Stimulated activated CD4-positive, alpha-beta T cell treated with anti-CD3 and anti-CD28 coated beads, Interleukin-2, amount 100 ng/mL, for 24 hours (primary cell): ENCODE results near the gene DCUN1D2.

Experiments
- DNase-seq, 2 donors: peaks; one replicate each; pipeline ENCODE4 v3.0.0-alpha.2; 2020

Gene DCUN1D2

DNA sequence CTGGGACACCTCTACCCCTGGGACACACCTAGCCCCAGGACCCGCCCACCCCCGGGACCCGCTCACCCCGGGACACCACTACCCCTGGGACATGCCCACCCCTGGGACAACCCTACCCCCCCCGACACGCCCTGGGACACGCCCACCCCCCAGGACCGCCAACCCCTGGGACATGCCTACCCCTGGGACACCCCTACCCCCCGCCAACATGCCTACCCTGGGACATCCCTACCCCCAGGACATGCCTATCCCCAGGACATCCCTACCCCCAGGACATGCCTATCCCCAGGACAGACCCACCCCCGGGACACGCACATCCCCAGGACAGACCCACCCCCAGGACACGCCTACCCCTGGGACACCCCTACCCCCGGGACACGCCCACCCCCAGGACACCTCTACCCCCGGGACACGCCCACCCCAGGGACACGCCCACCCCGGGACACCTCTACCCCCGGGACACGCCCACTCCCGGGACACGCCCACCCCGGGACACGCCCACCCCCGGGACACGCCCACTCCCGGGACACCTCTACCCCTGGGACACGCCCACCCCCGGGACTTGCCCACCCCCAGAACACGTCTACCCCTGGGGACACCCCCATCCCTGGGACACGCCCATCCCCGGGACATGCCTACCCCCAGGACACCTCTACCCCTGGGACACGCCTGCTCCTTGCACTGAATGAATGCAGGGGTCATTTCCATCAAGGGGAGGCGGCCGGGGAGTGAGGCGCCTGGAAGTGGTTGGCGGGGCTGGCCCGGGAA is 69.5 kb downstream of the DCUN1D2 start:
- peak in 1 of 2 donors; percentile 5 for DNase-seq

DNA sequence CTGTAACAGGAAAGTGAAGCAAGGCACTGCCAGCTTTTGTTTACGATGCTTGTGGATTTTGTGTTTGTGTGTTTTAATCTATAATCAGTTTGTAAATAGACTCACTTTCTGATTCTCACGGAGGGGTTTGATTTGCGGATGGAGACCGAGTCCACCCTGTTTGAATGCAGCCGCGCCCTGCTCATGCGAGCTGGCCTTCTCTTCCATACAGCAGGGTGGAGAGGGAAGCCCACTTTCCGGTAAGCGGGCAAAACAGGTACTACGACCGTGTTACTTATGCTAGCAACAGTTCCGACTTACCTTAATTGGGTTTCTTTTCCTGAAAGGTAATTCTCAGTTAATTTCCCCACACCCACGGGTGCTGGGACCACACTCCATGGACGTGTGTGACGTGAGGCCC is 70.3 kb downstream of the DCUN1D2 start:
- DNase-seq: no peak

DNA sequence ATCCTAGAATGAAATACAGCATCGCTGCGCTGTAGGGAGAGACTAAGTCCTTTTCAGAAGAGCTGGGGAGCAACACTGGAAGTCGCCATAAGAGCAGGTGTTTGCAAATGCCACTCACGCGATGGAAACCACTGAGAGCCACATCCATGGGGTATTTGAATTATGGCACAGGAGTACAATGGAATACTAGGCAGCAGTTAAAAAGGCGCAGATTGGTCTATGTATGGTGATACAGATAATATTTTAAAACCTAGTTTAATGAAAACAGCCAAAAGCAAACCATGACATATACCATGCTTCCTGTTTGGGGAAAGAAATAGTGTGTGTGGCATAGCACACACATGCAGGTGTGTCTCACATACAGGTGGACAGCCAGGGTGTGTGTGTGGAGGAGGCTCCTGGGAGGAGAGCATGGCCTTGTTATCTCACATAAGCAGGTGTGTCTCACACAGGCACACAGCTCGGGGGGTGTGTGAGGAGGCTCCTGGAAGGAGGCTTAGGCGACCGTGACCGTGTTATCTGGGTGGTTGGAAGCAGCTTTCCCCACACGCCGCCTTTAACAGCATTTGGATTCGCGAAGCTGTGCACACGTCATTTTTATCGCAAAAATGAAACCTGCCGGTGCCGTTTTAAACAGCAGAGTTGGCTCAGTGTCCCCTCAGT is 70.8 kb downstream of the DCUN1D2 start:
- no peak for DNase-seq

DNA sequence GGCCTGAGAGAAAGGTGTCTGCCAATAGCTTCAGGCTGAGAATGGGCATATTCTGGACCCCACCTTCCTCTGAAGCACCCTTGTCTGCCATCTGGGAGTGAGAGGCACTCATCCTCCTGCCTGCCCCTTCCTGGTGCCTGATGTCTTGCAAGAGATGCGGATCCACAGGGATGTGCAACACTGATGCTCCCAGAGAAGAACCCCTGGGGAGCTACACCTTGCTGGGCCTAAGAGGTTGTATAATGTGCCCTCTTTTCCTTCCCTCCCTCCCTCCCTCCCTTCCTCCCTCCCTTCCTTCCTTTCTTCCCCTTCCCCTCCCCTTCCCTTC is 71.8 kb downstream of the DCUN1D2 start:
- DNase-seq: no peak

DNA sequence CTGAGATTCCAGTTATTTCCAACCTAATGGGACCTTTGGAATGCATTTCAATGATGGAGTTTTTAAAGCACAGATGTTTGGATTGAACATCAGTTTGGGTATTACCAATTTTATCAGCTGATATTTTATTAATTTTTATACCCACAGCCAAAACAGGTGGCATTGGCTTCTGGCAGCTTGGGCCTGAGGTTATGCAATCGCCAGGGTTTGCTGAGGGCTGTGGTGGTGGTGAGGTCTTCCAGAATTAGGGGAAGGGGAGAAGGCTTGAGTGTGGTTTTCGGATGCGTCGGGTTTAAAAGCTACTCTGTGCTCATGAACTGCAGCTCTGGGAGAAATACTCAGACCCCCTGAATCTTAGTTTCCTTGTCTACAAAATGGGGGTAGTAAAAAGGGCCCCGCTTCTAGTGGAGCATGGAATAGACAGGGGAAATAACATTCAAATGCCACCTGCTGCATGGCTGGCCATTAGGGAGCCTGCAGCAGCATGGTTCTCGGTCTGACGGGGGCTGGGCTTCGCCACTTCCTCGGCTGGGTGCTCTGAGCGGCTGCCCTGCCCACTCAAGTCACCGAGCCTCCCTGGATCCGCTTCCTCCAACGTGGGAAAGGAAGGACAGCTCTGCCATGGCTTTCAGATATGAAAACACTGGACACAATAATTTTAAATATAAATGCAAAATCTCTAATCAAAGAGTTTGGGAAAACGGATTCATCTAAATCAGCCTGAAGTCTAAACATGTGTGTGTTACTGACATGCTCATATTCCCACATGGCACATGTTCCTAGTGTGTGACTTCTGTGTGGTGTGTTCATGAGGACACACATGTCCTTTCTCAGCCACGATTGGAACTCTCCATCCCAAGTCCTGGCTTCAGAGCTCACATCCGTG is 72.4 kb downstream of the DCUN1D2 start:
- no peak for DNase-seq

DNA sequence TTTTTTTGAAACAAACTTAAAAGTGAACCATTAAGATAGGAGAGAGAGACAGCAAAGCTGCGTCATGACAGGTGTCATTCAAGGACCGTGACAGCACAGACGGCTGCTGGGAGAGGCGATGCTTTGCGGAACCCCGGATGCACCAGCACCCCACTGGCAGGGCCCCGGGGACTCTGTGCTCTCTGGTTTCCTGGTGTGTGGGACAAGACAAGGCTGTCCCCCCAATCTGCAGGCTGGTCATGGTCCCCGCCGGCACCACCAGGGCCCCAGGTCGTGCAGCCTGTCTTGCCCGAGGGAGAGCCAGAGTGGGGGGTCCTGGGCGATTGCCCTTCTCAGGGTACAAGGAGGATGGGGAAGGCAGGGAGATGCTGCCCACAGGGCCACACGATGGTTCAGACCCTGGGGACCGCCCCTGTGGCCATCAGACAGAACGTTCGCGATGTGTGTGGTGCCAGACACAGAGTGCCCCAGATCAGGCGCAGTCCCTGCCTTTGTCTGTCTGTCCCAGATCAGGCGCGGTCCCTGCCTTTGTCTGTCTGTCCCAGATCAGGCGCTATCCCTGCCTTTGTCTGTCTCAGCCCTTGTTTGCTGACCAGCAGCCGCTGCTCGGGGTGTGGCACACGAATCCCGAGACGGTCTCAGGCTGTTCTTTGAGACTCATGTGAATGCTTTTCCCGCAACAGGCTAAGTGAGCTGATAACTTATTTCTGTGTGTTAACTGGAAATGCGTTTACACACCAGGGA is 73.3 kb downstream of the DCUN1D2 start:
- no peak for DNase-seq

DNA sequence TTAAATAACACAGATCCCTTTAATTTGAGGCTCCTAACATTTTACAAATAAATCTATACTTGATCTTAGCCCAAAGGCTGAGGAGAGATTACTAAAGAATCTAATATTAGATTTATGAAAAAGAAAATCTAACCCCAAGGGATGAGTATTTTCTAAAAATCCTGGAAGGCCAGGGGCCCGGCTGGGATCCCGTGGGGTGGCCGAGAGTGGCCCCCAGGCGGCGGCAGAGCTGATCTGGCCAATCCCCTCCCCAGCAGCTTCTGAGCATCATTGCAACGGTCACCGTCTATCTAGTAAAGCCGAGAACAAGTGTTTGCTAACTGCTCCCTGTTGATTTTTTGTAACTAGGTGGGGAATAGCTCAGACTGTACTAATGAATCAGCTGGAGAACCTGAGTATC is 74.7 kb downstream of the DCUN1D2 start:
- no peak for DNase-seq

DNA sequence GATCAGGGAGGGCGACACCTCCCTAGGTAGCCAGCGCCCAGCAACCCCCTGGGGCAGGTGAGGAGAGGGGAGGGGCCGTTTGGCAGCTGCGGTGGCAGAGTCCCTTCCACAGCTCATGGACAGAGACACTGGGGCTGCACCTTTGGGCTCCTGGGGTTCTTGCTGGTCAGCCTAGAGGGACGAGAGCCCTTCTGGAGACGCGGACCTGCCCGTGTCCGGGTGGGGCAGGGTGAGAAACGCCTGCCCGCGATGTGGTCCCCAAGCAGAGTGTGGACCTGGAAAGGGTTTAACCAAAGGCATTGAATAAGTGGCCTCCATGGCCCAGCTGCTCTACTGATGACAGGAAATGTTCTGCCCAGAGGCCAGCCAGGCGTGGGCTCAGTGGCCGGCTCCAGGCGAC is 75.5 kb downstream of the DCUN1D2 start:
- DNase-seq: no peak

DNA sequence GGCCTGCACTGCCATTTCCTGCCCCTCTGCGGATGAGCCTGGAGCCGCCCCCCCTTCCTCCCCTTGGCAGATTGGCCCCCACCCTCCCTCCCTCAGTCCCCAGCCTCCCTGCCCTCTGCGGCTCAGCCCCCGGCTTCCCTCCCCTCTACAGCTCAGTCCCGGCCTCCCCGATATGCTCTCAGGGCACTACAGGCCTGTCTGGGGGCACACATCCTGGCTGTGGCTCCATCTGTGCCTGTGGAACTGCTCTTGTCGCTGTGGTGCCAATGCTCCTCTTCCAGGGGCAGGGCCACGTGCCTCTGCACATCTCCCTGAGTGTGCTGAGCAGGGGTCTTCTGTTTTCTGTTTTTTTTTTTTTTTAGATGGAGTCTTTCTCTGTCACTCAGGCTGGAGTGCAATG is 76.2 kb downstream of the DCUN1D2 start:
- no peak for DNase-seq

DNA sequence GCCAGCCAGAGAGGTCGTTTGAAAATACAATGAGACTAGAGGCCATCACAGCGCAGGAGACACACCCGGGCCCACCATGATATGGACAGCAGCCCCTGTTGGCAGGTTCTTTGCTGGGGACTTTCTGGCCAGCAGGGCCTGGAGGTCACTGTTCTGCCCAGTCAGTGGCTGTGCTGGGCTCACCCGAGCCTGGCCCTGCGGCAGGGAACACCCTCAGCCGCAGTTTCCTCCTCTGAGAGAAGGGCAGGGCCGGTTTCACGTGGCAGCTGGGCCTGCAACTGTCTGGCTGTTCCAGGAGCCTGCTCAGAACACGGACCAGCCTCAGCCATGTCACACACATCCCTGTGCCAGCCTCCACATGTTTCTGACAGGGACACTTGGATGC is 76.6 kb downstream of the DCUN1D2 start:
- no peak for DNase-seq

DNA sequence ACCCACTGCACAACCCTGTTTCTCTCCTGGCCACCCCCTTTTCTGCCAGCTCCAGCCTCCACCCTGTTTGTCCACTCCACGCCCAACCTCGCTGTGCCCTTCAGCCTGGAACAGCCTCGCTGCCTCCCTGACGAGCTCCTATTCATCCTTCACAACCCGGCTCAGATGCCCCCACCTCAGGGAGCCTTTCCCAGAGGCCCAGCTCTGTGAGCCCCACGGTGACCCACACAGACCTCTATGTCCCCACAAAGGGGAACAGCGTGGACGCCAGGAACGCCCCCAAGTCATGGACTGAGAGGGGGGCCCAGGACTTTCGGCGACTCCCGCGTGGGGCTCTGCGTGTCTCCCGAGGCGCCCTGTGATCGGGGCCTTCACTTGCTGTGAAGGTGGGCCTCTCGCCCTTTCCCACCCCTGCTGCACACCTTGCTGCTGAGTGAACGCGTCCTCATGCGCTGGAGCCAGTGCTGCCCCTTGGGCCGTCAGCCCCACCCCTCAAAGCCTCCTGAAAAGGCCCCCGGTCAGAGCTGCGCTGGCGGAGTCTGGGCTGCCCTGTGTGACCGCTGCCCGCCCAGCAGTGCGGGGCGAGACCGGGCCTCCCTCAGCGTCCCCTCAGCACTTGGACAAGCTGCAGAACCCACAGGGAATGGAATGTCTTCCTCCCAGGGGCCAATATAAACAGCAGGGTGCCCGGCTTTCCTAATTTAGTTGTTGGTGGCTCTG is 77.2 kb downstream of the DCUN1D2 start:
- no peak for DNase-seq

DNA sequence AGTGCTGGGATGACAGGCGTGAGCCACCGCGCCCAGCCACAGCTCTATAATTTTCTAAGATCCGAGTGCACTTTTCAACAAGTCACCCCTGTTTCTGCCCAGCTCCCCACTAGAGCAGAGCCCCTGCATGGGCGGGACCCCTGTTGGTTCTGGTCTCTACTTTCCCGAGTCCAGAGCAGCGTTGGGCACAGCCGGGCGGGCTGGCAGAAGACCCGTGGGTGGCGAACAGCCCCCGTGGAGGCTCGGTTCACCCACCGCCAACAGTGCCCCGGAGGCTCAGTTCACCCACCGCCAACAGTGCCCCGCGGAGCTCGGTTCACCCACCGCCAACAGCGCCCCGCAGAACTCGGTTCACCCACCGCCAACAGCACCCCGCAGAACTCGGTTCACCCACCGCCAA is 78.1 kb downstream of the DCUN1D2 start:
- no peak for DNase-seq

DNA sequence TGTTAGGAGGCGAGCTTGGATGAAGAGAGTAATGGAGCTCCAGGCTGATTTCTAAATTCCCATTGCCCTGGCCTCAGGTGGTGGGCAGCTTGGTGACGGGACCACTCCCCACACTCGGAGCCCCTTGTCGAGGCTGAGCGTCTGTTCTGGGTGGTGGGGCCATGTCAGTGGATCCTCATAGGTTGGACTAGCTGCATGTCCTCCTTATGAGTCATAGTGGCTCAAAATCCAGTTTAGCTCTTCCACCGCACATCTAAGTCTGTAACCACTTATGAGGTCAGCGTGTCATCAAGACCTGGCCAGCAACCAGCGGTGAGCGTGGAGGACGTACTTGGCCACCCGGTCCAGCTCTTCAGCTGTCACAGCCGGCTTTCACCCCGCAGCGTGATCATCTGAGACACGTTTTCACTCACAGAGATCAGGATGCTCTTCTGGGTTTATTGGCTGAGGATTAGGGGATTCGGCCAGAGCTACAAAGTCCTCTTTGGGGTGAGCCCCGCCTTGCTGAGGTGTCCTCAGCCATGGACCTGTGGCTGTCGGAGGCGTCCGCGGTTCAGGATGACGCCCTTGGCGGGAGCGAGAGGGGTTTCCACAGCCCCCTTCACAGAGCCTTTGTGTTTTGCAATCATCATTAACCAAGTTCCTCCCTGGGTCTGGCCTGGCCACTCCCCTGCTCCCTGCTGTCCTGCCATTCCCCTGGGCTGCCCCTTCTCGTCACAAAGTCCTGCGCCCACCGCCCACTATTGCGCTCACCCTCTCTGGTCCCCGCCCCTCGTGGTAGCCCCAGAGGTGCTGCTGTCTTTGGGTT is 79.1 kb downstream of the DCUN1D2 start:
- DNase-seq: no peak

DNA sequence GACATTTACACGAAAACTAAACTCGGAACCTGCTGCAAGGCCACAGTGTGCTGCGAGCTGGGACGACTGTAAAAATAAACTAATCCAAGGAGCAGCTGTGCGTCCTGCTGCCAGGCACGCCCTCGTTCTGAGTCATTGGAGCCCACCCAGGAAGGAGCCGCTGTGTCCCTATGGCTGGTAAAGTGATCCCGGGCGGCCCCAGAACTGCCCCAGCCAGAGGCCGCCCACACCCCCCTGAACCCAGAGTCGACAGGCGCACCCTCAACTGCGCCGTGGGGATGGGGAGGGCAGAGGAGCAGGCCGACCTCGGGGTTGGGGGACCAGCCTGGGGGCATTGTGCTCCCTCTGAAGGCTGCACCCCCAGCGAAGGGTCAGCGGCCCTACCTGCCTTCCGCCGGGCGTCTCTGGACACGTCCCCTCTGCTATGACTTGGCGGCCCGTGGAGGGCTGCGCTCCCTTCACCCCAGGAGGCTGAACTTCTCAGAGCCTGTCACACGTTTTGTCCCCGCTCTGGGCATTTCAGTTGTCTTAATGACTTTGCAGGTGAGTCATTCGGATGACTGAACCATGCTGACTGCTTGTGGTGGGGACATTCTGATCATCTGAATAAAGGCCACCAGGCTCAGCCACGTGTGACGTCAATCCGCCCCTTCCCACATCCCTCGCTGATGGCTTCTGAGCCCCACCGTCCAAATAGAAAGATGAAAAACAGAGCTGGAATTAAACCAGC is 79.9 kb downstream of the DCUN1D2 start:
- DNase-seq: no peak

DNA sequence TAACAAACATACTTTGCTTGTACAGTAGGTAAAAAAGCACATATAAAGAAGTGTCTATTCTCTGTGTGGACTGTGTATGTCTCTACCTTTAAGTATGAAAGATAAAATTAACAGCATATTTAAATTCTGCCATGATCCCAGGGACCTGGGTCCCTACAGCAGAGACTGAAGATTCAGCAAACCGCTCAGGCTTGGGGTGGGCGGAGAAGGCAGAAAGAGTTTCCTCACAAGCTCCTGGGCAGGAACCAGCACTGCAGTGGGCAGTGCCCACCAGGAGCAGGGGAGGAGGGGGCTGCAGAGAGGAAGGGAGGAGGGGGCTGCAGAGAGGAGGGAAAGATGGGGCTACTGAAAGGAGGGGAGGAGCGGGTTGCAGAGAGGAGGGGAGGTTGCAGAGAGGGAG is 81.9 kb downstream of the DCUN1D2 start:
- no peak for DNase-seq

DNA sequence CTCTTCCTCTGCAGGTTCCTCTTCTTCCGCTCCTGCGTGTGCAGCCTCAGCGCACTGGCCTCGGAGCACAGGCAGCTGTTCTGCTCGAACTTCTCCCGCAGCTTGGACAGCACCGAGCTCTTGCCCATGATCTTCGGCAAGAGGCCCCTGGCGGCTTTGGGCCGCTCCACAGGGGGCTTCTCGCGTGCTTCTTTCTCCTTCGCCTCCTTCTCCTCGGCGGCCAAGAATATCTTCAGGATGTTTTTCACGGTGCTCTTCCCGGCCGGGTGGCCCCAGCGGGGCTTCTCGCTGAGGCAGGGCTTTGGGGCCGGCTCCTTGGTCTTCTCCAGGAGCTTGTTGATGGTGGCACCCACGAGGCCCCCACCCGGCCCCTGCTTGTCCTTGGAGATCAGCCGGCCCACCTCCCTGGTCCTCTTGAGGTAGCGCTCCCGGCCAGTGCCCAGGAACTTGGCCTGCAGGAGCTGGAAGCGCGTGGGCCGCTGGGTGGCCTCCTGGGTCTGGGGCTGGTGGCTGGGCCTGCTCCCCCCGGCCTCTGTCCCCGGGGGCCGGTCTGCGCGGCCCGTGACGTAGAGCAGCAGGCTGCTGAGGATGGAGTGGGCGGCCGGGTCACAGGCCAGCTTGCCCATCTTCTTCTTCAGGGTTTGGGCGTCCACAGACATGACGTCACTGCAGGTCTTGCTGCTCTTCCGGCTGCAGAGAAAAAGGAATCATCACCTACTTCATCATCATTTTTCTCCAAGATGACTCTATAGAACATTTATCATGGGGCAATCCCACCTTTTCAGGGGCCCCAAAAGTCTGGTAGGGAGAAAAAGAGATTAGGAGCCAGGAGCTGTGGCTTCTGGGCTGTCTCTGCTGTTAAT is 82.7 kb downstream of the DCUN1D2 start:
- no peak for DNase-seq

DNA sequence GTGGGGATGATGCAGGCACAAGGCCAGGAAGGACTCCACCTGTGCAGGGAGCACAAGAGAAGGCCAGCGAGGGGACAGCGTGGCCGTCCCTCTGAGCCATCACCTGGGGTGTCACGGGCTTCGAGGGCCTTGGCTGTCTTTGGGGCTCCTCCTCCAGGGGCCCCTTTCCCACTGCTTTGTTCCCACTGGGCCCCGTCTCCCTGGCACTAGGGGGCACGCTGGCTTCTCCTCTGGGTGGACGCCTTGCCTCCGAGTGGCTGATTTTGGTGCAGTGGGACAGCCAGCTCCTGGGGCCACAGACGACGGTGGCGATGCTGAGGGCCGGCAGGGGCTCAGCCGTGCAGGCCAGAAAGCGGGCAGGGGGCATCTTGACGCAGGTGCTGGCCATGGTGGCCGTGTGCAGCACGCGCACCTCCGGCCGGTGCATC is 83.4 kb downstream of the DCUN1D2 start:
- no peak for DNase-seq

DNA sequence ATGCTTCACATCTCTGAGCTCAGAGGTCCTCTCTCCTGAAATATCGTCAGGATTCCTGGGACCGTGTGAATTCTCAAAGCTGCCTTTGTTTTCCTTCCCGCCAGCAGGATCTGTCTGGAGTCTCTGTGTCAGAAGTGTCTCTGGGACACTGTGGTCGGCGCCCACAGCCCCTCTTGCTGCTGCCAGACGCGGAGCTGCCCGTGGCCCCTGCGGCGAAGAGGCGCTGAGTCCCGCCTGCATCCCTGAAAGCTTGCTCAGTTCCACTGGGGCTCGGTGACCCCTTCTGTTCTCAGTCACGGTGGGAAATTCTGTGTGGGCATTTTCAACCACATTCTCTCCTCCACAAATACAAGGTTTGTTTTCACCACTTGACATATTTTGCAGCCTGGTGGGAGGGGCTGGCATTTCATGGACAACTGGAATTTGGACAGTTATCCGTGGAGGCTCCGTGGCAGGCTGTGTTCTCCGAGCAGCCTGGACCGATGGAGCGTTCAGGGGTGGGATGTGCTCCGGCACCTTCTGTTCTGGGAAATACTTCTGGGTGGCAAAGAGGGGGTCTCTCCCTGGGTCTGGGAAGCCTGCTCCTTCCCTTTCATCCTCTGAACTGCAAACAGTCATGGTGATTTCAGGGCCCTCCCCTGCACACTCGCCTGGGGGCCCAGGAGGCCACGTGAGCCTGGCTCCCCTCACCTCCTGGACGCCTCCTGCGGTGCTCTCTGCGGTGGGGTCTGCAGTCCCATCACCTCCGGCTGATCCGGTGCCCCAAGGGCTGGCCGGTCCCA is 84.0 kb downstream of the DCUN1D2 start:
- no peak for DNase-seq
